WTC11 (cell line): ENCODE results near the gene NUP210. TPM values are rescaled to one million over a fixed set of nuclear protein-coding genes. Genes with fewer than 3 reads are reported as not detected.

Experiments
- ATAC-seq: fragments of 200-7000 bp; cut with Tn5 transposase; 2 replicates; pipeline ENCODE4 v1.10.0; 2021; ENCODE audit warnings: mild to moderate bottlenecking, moderate library complexity
- CTCF ChIA-PET: fragments of 300-600 bp; sonication (Branson Sonifier 250); formaldehyde crosslinking; loops from one replicate; lab custom pipeline; 2021; ENCODE audit warnings: antibody characterized with exemption; lab: Charles Lee
- POLR2A ChIA-PET: fragments of 350-600 bp; sonication (Branson Sonifier 250); formaldehyde crosslinking; loops from one replicate; lab custom pipeline; 2021; ENCODE audit warnings: antibody characterized with exemption; lab: Charles Lee
- DNase-seq: peaks from one replicate; pipeline ENCODE4 v3.0.0; 2021; ENCODE audit warnings: low spot score
- H3K27ac Mint-ChIP-seq: 2 replicates; pipeline ENCODE4 v1.8.0; 2021; ENCODE audit warnings: mixed read lengths
- H3K27me3 Mint-ChIP-seq: 2 replicates; pipeline ENCODE4 v1.8.0; 2021; ENCODE audit warnings: low read depth, mild to moderate bottlenecking, moderate library complexity, mixed read lengths
- H3K36me3 Mint-ChIP-seq: 2 replicates; pipeline ENCODE4 v1.8.0; 2021; ENCODE audit warnings: mixed read lengths
- H3K4me1 Mint-ChIP-seq: 2 replicates; pipeline ENCODE4 v1.8.0; 2022; ENCODE audit warnings: mixed read lengths
- H3K4me3 Mint-ChIP-seq: 2 replicates; pipeline ENCODE4 v1.8.0; 2021; ENCODE audit warnings: mild to moderate bottlenecking, moderate library complexity, mixed read lengths
- H3K9me3 Mint-ChIP-seq: 2 replicates; pipeline ENCODE4 v1.8.0; 2021; ENCODE audit warnings: mixed read lengths
- ARID4B ChIP-seq: sonication (generic); formaldehyde crosslinking; IDR thresholded peaks from 2 replicates; pipeline ENCODE4 v1.8.0; 2023; ENCODE audit warnings: missing genetic modification reagents, mild to moderate bottlenecking, borderline replicate concordance
- ATF1 ChIP-seq: sonication (generic); formaldehyde crosslinking; IDR thresholded peaks from 2 replicates; pipeline ENCODE4 v1.8.1; 2023; ENCODE audit warnings: mild to moderate bottlenecking, moderate library complexity, missing genetic modification reagents
- CTCF ChIP-seq: fragments of 200-600 bp; IDR thresholded peaks from 2 replicates; pipeline ENCODE4 v1.8.0; 2022; ENCODE audit warnings: antibody characterized with exemption
- E2F5 ChIP-seq: sonication (generic); formaldehyde crosslinking; IDR thresholded peaks from 2 replicates; pipeline ENCODE4 v1.8.1; 2022; ENCODE audit warnings: mild to moderate bottlenecking, moderate library complexity, missing genetic modification reagents
- EMX1 ChIP-seq: fragments of 250-450 bp; sonication (Bioruptor Pico); IDR thresholded peaks from 2 replicates; pipeline ENCODE4 v1.8.0; 2021; ENCODE audit warnings: mild to moderate bottlenecking
- FOXK1 ChIP-seq: sonication (generic); formaldehyde crosslinking; IDR thresholded peaks from 2 replicates; pipeline ENCODE4 v1.8.0; 2022; ENCODE audit warnings: mild to moderate bottlenecking, moderate library complexity, missing genetic modification reagents
- GRHL2 ChIP-seq: fragments of 250-450 bp; sonication (Bioruptor Pico); IDR thresholded peaks from 2 replicates; pipeline ENCODE4 v1.8.0; 2022; ENCODE audit warnings: mild to moderate bottlenecking, moderate library complexity; ENCODE audit not compliant: insufficient replicate concordance, severe bottlenecking
- IRF2 ChIP-seq: sonication (generic); formaldehyde crosslinking; IDR thresholded peaks from 2 replicates; pipeline ENCODE4 v1.8.0; 2022; ENCODE audit warnings: low read depth, missing genetic modification reagents, borderline replicate concordance
- MLX ChIP-seq: sonication (generic); formaldehyde crosslinking; IDR thresholded peaks from 2 replicates; pipeline ENCODE4 v1.8.1; 2023; ENCODE audit warnings: mild to moderate bottlenecking, missing genetic modification reagents, moderate library complexity
- MYBL2 ChIP-seq: sonication (generic); formaldehyde crosslinking; IDR thresholded peaks from 2 replicates; pipeline ENCODE4 v1.8.1; 2023; ENCODE audit warnings: mild to moderate bottlenecking, moderate library complexity, missing genetic modification reagents
- NFATC4 ChIP-seq: fragments of 250-450 bp; sonication (Bioruptor Pico); IDR thresholded peaks from 2 replicates; pipeline ENCODE4 v1.9.0; 2021; ENCODE audit warnings: mild to moderate bottlenecking
- NFYB ChIP-seq: sonication (generic); formaldehyde crosslinking; conservative IDR thresholded peaks from 2 replicates; pipeline ENCODE4 v1.8.0; 2022; ENCODE audit warnings: low read depth, missing genetic modification reagents
- NR1H2 ChIP-seq: sonication (generic); formaldehyde crosslinking; IDR thresholded peaks from 2 replicates; pipeline ENCODE4 v1.9.0; 2021; ENCODE audit warnings: mild to moderate bottlenecking, moderate library complexity, missing genetic modification reagents
- NR3C1 ChIP-seq: sonication (generic); formaldehyde crosslinking; conservative IDR thresholded peaks from 2 replicates; pipeline ENCODE4 v1.8.1; 2023; ENCODE audit warnings: low read depth, mild to moderate bottlenecking, missing genetic modification reagents
- RORB ChIP-seq: fragments of 250-450 bp; sonication (Bioruptor Pico); IDR thresholded peaks from 2 replicates; pipeline ENCODE4 v1.9.0; 2021; ENCODE audit warnings: mild to moderate bottlenecking
- SOX15 ChIP-seq: fragments of 250-450 bp; sonication (Bioruptor Pico); IDR thresholded peaks from 2 replicates; pipeline ENCODE4 v1.9.0; 2021; ENCODE audit warnings: mild to moderate bottlenecking
- TCF7 ChIP-seq: sonication (generic); formaldehyde crosslinking; IDR thresholded peaks from 2 replicates; pipeline ENCODE4 v1.8.0; 2022; ENCODE audit warnings: mild to moderate bottlenecking, low read depth, missing genetic modification reagents, moderate library complexity
- TEAD4 ChIP-seq: sonication (generic); formaldehyde crosslinking; IDR thresholded peaks from 2 replicates; pipeline ENCODE4 v1.8.0; 2022; ENCODE audit warnings: mild to moderate bottlenecking, missing genetic modification reagents
- TP53 ChIP-seq: sonication (generic); formaldehyde crosslinking; IDR thresholded peaks from 2 replicates; pipeline ENCODE4 v1.8.1; 2023; ENCODE audit warnings: mild to moderate bottlenecking, missing genetic modification reagents
- ZNF263 ChIP-seq: sonication (generic); formaldehyde crosslinking; IDR thresholded peaks from 2 replicates; pipeline ENCODE4 v1.8.1; 2022; ENCODE audit warnings: low read depth, mild to moderate bottlenecking, moderate library complexity, missing genetic modification reagents
- ZNF281 ChIP-seq: sonication (generic); formaldehyde crosslinking; IDR thresholded peaks from 2 replicates; pipeline ENCODE4 v1.8.0; 2023; ENCODE audit warnings: mild to moderate bottlenecking, missing genetic modification reagents
- ZNF317 ChIP-seq: sonication (generic); formaldehyde crosslinking; IDR thresholded peaks from 2 replicates; pipeline ENCODE4 v1.8.1; 2023; ENCODE audit warnings: low read depth, mild to moderate bottlenecking, moderate library complexity, missing genetic modification reagents, borderline replicate concordance
- ZNF512 ChIP-seq: sonication (generic); formaldehyde crosslinking; IDR thresholded peaks from 2 replicates; pipeline ENCODE4 v1.8.1; 2022; ENCODE audit warnings: missing genetic modification reagents, borderline replicate concordance
- total RNA-seq: library from RNA; stranded (reverse); gene quantifications from 3 replicates; pipeline ENCODE4 v1.2.3, GENCODE V29; 2021

NUP210 gene
- total RNA-seq, 1 experiment from 2014 or later, result 59.2 TPM

- TF ChIP-seq EMX1 (CRISPR knock-in tag) (no peak), ATF1 (CRISPR knock-in tag) (no peak), MYBL2 (CRISPR knock-in tag) (no peak), FOXK1 (CRISPR knock-in tag) (no peak), ZNF317 (CRISPR knock-in tag) (no peak), E2F5 (no peak), SOX15 (CRISPR knock-in tag) (no peak), ZNF512 (CRISPR knock-in tag) (no peak), ZNF281 (no peak), ZNF263 (CRISPR knock-in tag) (no peak), CTCF (no peak), RORB (CRISPR knock-in tag) (no peak), MLX (CRISPR knock-in tag) (no peak), NFATC4 (CRISPR knock-in tag) (no peak), NFYB (no peak)
- Mint-ChIP-seq H3K4me1 (no peaks in the 10 kb centered on the region), H3K27ac (no peak overlapping the region), H3K27me3 (no peaks in the 10 kb centered on the region), H3K4me3 (no peak overlapping the region), H3K9me3 (no peaks in the 10 kb centered on the region), H3K36me3 (peaks cover 28% of the 10 kb centered on the region)
- DNase-seq, result no peak
- POLR2A ChIA-PET, result no interaction called here
- CTCF ChIA-PET, result interaction anchor here (0.7 kb wide), 1 partner anchor 321 kb away, joined by 4 read pairs; no protein-coding TSS in a partner anchor
- ATAC-seq, result no peak
Measured at GRCh38 chr3:13313813-13314212, 106.3 kb downstream of the NUP210 start.

GRCh38 chr3:13309004-13309403 lies 111.1 kb downstream of the NUP210 start:
- no peak overlapping the region for H3K4me3 Mint-ChIP-seq
- POLR2A ChIA-PET, result no interaction called here
- H3K27me3 Mint-ChIP-seq, result no peaks in the 10 kb centered on the region
- H3K27ac Mint-ChIP-seq, result no peak overlapping the region
- CTCF ChIA-PET, result interaction anchor here (1.0 to 1.2 kb wide), 2 partner anchors 25 to 26 kb away, joined by 3 to 4 read pairs; no protein-coding TSS in a partner anchor
- DNase-seq (no peak), ATAC-seq (no peak)
- peaks cover 11% of the 10 kb centered on the region; the same call in 1 of the 2 replicates for H3K4me1 Mint-ChIP-seq
- H3K9me3 Mint-ChIP-seq, result no peaks in the 10 kb centered on the region
- H3K36me3 Mint-ChIP-seq, result no peaks in the 10 kb centered on the region
- no peak for TF ChIP-seq TCF7 (CRISPR knock-in tag)
- no peak for TF ChIP-seq NR1H2 (CRISPR knock-in tag)
- TF ChIP-seq NFATC4 (CRISPR knock-in tag), result no peak
- TF ChIP-seq TEAD4, result no peak
- TF ChIP-seq TP53, result no peak
- no peak for TF ChIP-seq GRHL2 (CRISPR knock-in tag)
- TF ChIP-seq NR3C1 (CRISPR knock-in tag), result no peak
- TF ChIP-seq IRF2 (CRISPR knock-in tag), result no peak
- no peak for TF ChIP-seq SOX15 (CRISPR knock-in tag)
- no peak for TF ChIP-seq ARID4B (CRISPR knock-in tag)
